Keratinocyte (primary cell): ENCODE results near the gene ITGA11. TPM values are rescaled to one million over a fixed set of nuclear protein-coding genes. Genes with fewer than 3 reads are reported as not detected.

Experiments used
- DNase-seq: peaks from one replicate; pipeline ENCODE4 v3.0.0-alpha.2; 2011; ENCODE audit warnings: low read depth, missing footprints, low spot score
- FAIRE-seq: peaks from 2 replicates; lab custom pipeline; 2011; peaks lifted over from hg19 to GRCh38; lab: Jason Lieb, UNC
- H2AFZ ChIP-seq: 2 replicates; pipeline ENCODE4 v1.6.0; 2012; ENCODE audit warnings: low read length, control low read depth, inconsistent platforms; ENCODE audit not compliant: control insufficient read depth
- H3K27ac ChIP-seq: 2 replicates; pipeline ENCODE4 v1.5.1; 2011; ENCODE audit warnings: low read length; ENCODE audit not compliant: control insufficient read depth, insufficient read depth
- H3K27me3 ChIP-seq: 3 replicates; pipeline ENCODE4 v1.6.0; 2011; ENCODE audit warnings: low read length; ENCODE audit not compliant: control insufficient read depth, insufficient read depth; ENCODE audit errors: extremely low read depth
- H3K36me3 ChIP-seq, 2 experiments: 2 replicates in 1 of 2; 3 replicates in 1 of 2; pipeline ENCODE4 v1.5.1; 2011; ENCODE audit warnings: low read length in 2 of 2, mild to moderate bottlenecking in 1 of 2; ENCODE audit not compliant: control insufficient read depth in 2 of 2, insufficient read depth in 2 of 2; ENCODE audit errors: extremely low read depth in 1 of 2
- H3K4me1 ChIP-seq: 3 replicates; pipeline ENCODE4 v1.5.1; 2011; ENCODE audit warnings: low read length; ENCODE audit not compliant: control insufficient read depth, insufficient read depth; ENCODE audit errors: extremely low read depth
- H3K4me2 ChIP-seq: 3 replicates; pipeline ENCODE4 v1.6.0; 2011; ENCODE audit warnings: low read depth, low read length; ENCODE audit not compliant: control insufficient read depth, insufficient read depth; ENCODE audit errors: extremely low read depth
- H3K4me3 ChIP-seq, 3 experiments: fragments of 200-600 bp in 1 of 3; sonication (generic) in 1 of 3; 2 replicates in 2 of 3; 3 replicates in 1 of 3; pipeline ENCODE4 v1.5.1; 2011 to 2016; ENCODE audit warnings: low read length in 3 of 3, mild to moderate bottlenecking in 3 of 3, control low read depth in 2 of 3, inconsistent platforms in 1 of 3, low read depth in 1 of 3, mixed read lengths in 1 of 3, mixed run types in 1 of 3, moderate library complexity in 1 of 3; ENCODE audit not compliant: control insufficient read depth in 2 of 3, insufficient read depth in 2 of 3; ENCODE audit errors: extremely low read depth in 1 of 3
- H3K79me2 ChIP-seq: 2 replicates; pipeline ENCODE4 v1.6.0; 2012; ENCODE audit warnings: low read length; ENCODE audit not compliant: control insufficient read depth, insufficient read depth
- H3K9ac ChIP-seq: 3 replicates; pipeline ENCODE4 v1.6.0; 2011; ENCODE audit warnings: low read length; ENCODE audit not compliant: control insufficient read depth, insufficient read depth; ENCODE audit errors: extremely low read depth
- H3K9me1 ChIP-seq: 3 replicates; pipeline ENCODE4 v1.6.0; 2011; ENCODE audit warnings: low read length; ENCODE audit not compliant: control insufficient read depth, insufficient read depth; ENCODE audit errors: extremely low read depth
- H3K9me3 ChIP-seq: 2 replicates; pipeline ENCODE4 v1.5.1; 2012; ENCODE audit warnings: low read depth, low read length; ENCODE audit not compliant: control insufficient read depth
- H4K20me1 ChIP-seq: 3 replicates; pipeline ENCODE4 v1.6.0; 2011; ENCODE audit warnings: low read length; ENCODE audit not compliant: control insufficient read depth, insufficient read depth; ENCODE audit errors: extremely low read depth
- CTCF ChIP-seq, 3 experiments: IDR thresholded peaks in 1 of 3; conservative IDR thresholded peaks in 1 of 3; optimal IDR thresholded peaks in 1 of 3; 2 replicates in 2 of 3; 3 replicates in 1 of 3; pipeline versions ENCODE3 to v1.5.1; 2011; ENCODE audit warnings: low read length in 3 of 3, mild to moderate bottlenecking in 3 of 3, moderate library complexity in 2 of 3, control low read depth in 1 of 3, inconsistent platforms in 1 of 3; ENCODE audit not compliant: insufficient read depth in 2 of 3; ENCODE audit errors: extremely low read depth in 1 of 3
- EZH2 ChIP-seq: IDR thresholded peaks from one replicate; pipeline ENCODE4 v1.6.1; 2012; ENCODE audit warnings: inconsistent platforms, mild to moderate bottlenecking, low read length, moderate library complexity
- dilution Hi-C: fragments of 300-500 bp; cut with MboI; formaldehyde crosslinking; loops from one replicate; pipeline ENCODE4 v1.7.0; 2020; ENCODE audit warnings: low sequenced_read_pairs; ENCODE audit not compliant: extremely low pct_ligation_motif_present
- polyA plus RNA-seq, 5 experiments: library from polyadenylated mRNA; depleted of rRNA in 3 of 5; stranded (reverse) in 3 of 5; stranded (forward) in 1 of 5; unstranded in 1 of 5; fragments of >200 nt; gene quantifications; 1 replicate in 1 of 5; 2 replicates in 3 of 5; 3 replicates in 1 of 5; pipeline versions ENCODE4 v1.2.1 to v1.2.3, GENCODE V29; 2011 to 2012; ENCODE audit warnings: missing spikeins in 2 of 5, low read depth in 1 of 5, low replicate concordance in 1 of 5

The ITGA11 gene
- polyA plus RNA-seq, 1 donor (not counting 4 experiments of a cell fraction or from before 2014, with no cell fraction given), result not detected

GRCh38 chr15:68396068-68396467 lies 35.9 kb downstream of the ITGA11 start:
- DNase-seq, result no peak
- H3K27ac ChIP-seq, result no peak overlapping the region
- FAIRE-seq, result no peak
- no peak overlapping the region for H3K9ac ChIP-seq
- no peaks in the 10 kb centered on the region for H3K9me1 ChIP-seq
- H4K20me1 ChIP-seq, result no peaks in the 10 kb centered on the region
- H3K4me1 ChIP-seq, result no peaks in the 10 kb centered on the region
- no peaks in the 10 kb centered on the region for H3K27me3 ChIP-seq
- TF ChIP-seq CTCF (optimal IDR thresholded peaks at IDR 0.05 in 1 of 3, IDR thresholded peaks at IDR 0.05 in 1 of 3, conservative IDR thresholded peaks at IDR 0.05 in 1 of 3; ENCODE audit: extremely low read depth in 1 of 3, insufficient read depth in 2 of 3, low read length in 3 of 3) (no peak), EZH2 (no peak)
- no peaks in the 10 kb centered on the region for H3K79me2 ChIP-seq
- H3K36me3 ChIP-seq, result no peaks in the 10 kb centered on the region
- dilution Hi-C loops, result no loop called here
- H2AFZ ChIP-seq, result no peak overlapping the region
- no peak overlapping the region for H3K4me2 ChIP-seq
- no peak overlapping the region for H3K4me3 ChIP-seq
- H3K9me3 ChIP-seq, result no peaks in the 10 kb centered on the region

- DNase-seq, result no peak
- no peak overlapping the region for H3K4me2 ChIP-seq
- no peak overlapping the region for H3K27ac ChIP-seq
- no peak overlapping the region for H3K4me3 ChIP-seq
- H3K27me3 ChIP-seq, result peaks cover 20% of the 10 kb centered on the region
- no peak overlapping the region for H2AFZ ChIP-seq
- peaks cover 7% of the 10 kb centered on the region for H3K4me1 ChIP-seq
- no peak for FAIRE-seq
- H3K79me2 ChIP-seq, result no peaks in the 10 kb centered on the region
- TF ChIP-seq CTCF (optimal IDR thresholded peaks at IDR 0.05 in 1 of 3, IDR thresholded peaks at IDR 0.05 in 1 of 3, conservative IDR thresholded peaks at IDR 0.05 in 1 of 3; ENCODE audit: extremely low read depth in 1 of 3, insufficient read depth in 2 of 3, low read length in 3 of 3) (no peak), EZH2 (no peak)
- H4K20me1 ChIP-seq, result no peaks in the 10 kb centered on the region
- H3K9me1 ChIP-seq, result no peaks in the 10 kb centered on the region
- dilution Hi-C loops, result no loop called here
- H3K36me3 ChIP-seq, result no peaks in the 10 kb centered on the region
- no peaks in the 10 kb centered on the region for H3K9me3 ChIP-seq
- H3K9ac ChIP-seq, result no peak overlapping the region
Observed at GRCh38 chr15:68391121-68391520, 40.8 kb downstream of the ITGA11 start.
